GM19463 (cell line): ENCODE results near the gene KDELR1.
"Not testable (repeated sequence)": the region's sequence is repeated elsewhere in the genome, so short reads cannot be mapped to it uniquely, and the experiment has no call there.

Experiments
- ATAC-seq: cut with Tn5 transposase; IDR thresholded peaks from one replicate; pipeline ENCODE4 v1.9.1; 2021; ENCODE audit warnings: mild to moderate bottlenecking, moderate library complexity; ENCODE audit not compliant: unreplicated experiment

KDELR1 gene

DNA sequence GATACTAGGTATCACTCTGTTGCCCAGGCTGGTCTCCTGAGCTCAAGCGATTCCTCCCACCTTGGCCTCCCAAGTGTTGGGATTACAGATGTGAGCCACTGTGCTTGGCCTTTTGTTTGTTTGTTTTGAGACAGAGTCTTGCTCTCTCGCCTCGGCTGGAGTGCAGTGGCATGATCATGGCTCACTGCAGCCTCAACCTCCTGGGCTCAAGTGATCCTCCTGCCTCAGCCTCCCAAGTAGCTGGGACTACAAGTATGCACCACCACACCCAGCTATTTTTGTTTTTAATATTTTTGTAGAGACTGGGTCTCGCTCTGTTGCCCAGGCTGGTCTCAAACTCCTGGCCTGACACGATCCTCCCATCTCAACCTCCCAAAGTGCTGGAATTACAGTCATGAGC, 19.6 kb downstream of the KDELR1 start:
- not testable (repeated sequence) for ATAC-seq

DNA sequence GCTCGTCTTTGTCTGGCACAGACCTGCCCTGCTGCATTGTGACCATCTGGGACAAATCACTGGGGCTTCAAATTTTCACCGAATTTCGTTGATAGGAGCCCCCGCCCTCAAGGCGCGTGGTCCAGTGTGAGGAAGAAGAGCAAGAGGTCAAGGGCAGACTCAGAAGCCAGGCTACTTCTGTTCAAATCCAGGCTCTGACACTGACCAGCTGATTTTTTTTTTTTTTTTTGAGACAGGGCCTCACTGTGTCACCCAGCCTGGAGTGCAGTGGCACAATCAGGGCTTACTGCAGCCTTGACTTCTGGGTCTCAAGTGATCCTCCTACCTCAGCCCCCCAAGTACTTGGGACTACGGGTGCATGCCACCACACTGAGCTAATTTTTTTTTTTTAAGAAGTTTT, 20.0 kb downstream of the KDELR1 start:
- ATAC-seq: no peak

DNA sequence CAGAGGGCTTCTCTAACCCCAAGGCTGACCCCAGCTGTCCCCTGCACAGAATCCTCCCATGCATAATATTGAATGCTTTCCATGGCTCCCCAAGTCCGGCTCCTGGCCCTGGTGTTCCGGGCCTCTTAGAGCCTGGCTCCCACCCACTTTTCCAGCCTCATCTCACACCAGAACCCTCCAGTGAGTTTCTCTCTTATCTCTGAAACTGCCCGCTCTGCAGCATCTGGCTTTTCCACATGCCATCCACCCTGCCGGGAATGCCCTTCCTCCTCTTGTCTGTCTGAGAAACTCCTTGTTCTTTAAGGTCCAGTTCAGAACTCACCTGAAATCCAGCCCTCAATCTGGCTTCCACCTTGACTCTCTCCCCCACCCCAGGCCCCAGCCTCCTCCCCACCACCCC, 20.4 kb downstream of the KDELR1 start:
- no peak for ATAC-seq

DNA sequence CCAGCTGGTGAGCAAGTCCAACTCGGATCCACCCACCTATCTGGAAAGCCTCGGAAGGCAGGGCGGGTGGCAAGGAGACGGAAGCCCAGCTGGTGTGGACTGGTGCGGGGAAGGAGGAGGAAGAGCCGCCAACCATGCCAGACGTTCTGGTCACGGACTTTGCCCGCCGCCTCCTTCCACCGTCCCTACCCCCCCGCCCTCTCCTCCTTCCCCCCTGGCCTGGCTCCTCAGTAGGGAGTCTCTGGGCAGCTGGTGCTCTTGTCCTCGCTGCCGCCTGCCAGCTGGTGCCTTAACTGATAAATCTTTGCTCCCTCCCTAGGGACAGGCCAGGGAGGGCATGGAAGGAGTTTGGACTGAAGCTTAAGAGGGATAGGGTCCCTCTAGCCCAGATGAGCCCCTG, 22.4 kb downstream of the KDELR1 start:
- ATAC-seq: no peak

DNA sequence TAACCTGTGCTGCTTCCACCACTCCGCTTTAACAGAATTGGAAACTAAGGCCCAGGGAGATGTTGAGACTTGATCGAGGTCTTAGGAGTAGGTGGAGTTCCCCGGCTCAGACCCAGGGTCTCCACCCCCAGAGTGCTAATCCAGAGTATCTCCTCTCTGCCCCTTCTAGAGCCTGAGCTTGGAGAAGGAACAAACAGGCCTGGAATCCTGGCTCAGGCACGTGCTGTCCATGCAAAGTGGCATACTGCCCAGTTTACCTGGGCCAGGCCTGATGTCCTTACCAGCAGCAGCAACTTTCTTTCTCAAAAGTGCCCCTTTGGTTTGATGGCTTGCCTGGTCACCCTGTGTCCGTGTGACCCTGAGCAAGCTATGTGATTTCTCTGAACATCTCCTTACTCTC, 23.5 kb downstream of the KDELR1 start:
- no peak for ATAC-seq

DNA sequence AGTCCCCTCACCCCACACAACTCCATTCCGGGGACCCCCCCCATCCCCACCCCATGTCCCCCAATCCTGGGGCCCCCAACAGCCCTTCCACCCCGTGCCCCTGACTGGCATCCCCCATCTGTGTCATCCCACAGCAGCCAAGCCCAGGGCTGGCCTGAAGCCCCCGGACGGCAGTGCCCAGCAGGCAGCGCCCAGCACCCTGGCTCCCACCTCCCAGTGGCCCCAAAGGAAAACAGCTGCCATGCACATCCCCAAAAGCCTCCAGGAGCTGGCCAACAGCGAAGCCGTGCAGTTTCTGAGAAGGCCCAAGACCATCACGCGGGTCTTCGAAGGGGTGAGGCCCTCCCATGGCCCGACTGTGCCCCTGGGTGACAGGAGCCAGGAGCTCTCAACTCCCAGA, 25.7 kb downstream of the KDELR1 start:
- no peak for ATAC-seq

DNA sequence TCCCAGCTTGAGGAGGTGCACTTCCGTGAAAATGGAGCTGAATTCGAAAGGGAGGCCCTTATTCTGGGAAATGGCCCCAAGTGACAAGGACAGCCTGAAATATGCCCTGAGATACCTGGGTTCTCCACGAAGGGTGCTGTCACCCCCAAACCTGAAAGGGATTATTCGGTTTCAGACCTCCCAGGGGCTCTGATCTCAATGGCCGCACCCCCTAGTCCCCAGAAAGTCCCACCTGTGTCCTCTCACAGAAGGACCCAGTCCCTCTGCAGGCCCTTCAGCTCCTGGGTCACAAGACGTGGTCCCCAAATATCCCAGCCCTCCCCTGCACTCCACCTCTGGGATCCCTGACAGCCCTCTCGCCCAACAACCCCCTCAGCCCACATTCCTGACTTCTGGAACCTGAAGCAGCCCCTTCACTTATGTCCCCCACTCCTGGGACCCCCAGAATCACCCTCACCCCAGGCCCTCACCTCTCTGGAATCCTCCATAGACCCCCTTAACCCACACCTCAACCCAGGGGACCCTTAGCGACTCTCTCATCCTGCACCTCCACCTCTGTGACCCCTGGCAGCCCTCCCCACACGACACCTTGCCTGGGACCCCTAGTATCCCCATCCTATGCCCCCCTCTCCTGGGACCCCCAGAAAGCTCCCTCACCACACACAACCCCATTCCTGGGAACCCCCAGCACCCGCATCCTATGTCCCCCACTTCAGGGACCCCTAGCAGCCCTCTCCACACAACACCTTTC, 26.6 kb downstream of the KDELR1 start:
- ATAC-seq: no peak

DNA sequence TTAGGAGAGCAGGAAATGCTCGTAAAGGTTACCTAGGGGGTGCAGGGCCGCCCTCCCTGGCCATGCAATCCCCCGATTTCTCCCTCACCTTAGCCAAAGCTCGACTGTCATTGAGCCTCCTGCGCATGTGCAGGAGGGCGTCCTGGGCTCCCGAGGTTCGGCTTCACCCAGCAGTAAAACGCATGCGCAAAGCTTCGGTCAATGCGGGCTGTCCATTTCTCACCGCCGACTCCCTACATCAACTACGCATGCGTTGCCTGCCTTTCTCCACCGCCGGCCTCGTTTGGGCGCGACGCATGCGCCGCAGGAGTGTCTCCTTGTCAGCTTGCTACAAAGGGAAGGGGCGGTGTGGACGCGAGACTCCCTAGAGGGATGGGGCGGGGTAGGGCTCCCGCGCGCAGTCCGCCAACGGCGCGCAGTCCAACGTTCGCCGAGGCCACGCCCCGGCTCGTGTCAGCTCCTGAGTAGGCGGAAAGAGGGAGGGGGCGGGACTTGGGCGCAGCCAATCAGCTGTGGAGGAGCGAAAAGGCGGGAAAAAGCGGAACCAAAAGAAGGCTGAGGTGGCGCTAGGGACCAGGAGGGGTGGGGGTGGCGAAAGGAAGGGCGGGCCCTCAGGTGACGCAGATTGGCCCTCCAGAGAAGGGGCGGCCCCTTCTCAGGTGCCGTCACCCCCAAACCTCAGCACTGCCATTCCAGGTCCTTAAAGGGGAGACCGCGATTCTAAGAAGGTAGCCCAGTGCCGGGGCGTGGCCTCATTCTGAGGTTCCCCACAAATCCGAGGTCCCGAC, 27.3 kb downstream of the KDELR1 start, which contains the start of the genes SYNGR4 and TMEM143:
Gene SYNGR4 (plus strand): TSS at position 558 of the 788 bp plus-strand sequence. CDS start 1,476 bp downstream, outside the sequence.
Gene TMEM143 (minus strand): TSS at position 131 of the 788 bp plus-strand sequence. CDS start 20 bp downstream, at position 111.
- peak; percentile 82 for ATAC-seq

DNA sequence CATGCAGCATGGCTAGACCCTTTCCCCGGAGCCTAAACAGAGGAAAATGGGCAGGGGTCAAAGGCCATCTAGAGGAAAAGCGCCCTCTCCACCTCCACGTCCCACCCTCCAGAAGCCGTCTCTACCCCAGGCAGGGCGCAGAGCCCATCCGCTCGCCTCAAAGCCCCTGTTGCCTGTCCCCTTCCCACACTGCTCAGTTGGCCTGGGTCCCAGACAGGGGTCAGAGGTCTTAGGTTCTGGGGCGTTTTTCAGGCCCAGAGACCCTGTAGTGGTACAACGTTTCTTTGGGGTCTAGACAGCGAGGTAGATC, 27.9 kb downstream of the KDELR1 start:
- ATAC-seq: no peak

DNA sequence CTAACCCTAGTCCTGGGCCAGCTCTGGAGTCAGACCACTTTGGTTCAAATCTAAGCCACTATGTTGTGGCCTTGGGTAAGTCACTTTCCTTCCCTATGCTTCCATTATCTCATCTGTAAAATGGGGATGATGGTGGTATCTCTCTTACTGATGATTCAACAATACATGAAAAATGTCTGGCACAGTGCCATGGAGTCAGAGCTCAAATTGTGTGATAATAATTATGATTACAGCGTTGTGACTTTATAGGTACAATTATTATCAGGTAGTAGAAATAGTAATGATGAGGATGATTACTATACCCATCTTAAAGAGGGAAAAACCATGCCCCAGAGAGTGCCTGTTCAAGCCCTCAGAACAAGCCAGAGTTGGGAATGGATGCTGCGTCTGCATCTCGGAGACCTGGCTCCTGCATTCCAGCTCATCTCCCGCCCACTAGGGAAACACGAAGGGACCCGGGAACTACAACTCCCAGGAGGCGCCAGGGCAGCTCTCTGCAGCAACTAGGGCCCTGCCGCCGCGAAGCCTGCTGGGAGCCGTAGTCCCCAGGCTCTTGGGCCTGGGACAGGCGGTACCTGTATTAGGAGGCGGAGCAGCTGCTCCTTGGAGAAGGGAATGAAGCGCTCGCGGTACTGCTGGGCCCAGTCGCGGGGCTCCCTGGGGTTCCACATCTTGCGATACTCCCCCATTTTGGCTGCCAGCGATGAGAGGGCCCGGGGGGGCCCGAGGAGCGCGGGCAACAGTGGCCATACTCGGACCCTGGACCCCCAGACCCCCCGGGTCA, 28.4 kb downstream of the KDELR1 start:
- peak; percentile 59 for ATAC-seq

DNA sequence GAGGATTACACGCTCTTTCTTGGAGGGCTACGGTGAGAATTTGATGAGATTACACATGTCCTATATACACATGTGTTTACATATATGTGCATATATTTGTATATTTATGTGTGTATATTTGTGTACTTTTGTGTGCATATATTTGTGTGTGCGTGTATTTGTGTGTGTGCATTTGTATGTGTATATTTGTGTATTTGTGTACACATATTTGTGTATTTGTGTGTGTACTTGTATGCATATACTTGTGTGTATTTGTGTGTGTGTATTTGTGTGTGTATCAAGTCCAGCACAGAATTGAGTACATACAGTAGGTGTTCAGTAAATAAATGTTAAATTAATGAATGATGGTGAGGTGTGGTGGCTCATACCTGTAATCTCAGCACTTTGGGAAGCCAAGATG, 29.4 kb downstream of the KDELR1 start:
- ATAC-seq: no peak

DNA sequence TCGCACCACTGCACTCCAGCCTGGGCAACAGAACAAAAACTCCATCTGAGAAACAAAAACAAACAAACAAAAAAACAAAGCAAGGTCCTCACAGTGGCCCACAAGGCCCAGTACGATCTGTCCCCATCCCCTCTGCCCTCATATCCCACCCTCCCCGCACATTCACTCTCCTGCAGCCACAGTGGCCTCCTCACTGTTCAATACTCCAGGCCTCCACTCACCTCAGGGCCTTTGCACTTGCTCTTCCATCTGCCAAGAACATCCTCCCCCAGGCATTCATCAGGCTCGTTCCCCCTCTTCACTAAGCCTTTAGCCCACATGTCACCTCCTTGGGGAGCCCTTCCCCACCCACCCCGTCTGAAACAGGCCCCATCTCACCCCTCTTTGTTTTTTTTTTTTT, 32.2 kb downstream of the KDELR1 start:
- no peak for ATAC-seq

DNA sequence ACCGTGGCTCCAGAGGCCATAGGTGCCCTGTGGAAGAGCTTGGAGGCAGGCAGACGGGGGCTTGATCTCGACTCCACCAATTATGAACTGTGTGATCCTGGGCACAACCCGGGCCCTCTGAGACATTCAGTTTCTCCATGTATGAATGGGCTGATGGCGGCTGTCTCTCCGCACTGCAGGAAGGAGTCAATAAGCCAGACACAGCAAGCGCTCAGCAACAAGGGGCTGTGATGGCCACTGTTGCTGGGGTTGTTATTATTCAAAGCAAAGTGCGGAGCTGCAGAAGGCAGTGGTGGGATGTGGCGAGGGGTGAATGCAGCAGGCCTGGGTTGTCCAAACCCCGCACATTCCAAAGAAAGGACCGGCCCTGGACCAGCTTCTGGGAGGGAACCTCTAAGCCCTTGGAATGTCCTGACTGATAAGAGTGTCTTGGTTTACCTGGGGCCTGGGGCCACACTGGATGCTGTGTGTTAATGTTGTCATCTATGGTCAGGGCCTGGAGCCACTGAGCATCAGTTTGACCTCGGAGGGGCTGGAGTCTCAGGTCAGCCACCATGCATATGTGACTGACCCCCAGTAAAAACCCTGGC, 35.9 kb downstream of the KDELR1 start:
- ATAC-seq: no peak

DNA sequence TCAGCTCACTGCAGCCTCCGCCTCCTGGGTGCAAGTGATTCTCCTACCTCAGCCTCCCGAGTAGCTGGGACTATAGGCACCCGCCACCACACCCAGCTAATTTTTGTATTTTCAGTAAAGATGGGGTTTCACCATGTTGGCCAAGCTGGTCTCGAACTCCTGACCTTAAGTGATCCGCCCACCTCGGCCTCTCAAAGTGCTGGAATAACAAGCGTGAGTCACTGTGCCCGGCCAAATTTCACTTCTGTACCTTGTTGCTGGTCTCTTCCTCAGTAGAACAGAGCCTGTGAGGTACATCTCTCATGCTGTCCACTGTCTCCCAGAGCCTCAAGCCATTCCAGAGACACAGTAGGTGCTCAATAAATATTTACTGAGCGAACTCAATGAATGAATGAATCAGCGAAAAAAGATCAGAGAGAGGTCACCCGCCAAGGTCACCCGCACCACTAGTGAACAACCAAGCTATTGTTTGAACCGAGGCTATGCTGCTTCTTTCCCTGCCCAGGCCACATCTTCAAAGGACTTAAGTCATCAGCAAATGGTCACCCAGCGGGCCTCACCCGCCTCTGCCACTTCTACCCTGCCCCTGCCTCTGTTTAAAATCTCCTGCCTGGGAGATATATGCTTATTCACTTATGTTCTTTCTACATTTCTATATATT, 36.9 kb downstream of the KDELR1 start:
- no peak for ATAC-seq

DNA sequence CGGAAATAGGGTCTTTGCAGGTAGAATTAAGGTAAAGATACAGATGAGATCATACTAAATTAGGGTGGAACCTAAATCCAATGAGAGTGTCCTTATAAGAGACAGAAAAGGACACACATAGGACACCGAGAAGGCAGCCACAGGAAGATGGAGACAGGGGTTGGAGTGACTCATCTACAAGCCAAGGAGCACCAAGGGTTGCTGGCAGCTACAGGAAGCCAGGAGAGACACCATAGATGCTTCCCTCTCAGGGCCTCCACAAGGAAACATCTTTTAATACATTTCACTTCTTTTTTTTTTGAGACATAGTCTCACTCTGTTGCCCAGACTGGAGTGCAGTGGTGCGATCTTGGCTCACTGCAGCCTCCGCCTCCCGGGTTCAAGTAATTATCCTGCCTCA, 37.7 kb downstream of the KDELR1 start:
- no peak for ATAC-seq

DNA sequence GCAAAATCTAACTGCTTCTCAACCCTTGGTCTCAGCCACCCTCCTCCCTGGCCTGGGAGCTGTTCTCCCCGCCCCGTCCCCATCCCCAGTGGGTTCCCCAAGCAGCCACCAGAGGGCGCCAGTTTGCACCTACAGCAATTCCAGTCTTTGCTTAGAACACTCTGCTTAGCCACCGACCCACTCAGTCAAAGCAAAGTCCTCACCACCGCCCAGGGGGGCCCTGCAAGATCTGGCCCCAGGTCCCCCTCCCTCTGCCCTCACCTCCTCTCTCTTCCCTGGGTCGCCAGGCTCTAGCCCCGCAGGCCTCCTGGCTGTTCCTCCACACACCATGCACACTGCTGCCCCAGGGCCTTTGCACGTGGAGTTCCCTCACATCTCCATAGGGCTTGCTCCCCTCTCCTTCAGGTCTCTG, 40.0 kb downstream of the KDELR1 start:
- ATAC-seq: no peak

DNA sequence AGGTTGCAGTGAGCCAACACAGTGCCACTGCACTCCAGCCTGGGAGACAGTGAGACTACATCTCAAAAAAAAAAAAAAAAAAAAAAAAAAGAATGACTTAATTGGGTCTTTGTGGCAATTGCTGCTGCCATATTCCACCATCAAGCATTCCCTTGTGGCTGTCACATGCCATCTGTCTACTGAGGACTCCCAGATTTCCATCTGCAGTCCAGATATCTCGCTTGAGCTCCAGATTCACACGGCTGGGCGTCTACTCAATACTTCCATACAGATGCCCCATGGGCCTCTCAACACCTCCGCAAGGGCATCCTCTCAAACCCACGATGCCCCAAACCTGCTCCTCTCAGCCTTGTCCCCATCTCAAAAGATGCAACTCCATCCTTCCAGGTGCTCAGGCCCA, 40.5 kb downstream of the KDELR1 start:
- no peak for ATAC-seq

DNA sequence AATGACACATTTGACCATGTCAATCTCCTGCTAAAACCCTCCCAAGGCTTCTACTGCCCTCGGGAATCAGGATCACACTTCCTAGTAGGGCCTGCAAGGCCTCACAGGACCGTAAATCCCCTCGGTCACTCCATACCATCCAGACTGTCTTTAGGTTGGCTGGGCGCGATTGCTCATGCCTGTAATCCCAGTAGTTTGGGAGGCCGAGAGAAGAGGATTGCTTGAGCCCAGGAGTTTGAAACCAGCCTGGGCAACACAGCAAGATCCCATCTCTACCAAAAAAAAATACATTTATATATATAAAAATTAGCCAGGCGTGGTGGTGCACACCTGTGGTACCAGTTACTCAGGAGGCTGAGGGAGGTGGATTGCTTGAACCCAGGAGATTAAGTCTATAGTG, 42.6 kb downstream of the KDELR1 start:
- ATAC-seq: no peak

DNA sequence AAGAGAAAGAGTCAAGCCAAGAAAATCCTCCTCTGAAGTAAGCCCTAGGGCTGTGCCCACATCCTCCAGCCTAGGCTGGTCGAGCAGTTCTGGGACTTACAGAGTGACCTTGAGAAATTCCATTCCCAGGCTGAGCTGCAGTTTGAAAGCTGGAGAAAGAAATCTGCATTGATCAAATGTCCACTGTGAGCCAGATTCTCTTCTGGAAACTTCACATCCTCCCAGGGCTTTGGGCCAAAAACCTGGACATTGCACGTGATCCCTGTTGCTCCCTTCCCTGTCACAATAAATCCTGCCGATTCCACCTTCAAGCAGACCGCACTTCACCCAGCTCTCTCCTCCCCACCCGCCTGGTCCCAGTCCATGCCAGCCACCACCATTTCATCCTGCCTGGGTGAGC, 43.3 kb downstream of the KDELR1 start:
- no peak for ATAC-seq

DNA sequence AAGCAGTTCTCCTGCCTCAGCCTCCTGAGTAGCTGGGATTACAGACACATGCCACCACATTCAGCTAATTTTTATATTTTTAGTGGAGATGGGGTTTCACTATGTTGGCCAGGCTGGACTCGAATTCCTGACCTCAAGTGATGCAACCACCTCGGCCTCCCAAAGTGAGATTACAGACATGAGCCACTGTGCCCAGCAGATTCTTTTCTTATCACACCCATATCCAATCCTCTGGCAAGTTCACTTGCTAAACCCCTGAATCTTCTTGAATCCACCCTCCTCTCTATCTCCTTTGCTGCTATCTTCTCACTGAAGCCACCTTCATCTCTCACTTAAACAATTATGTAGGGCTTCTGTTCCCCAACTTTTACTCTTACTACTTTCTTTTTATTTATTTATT, 45.2 kb downstream of the KDELR1 start:
- no peak for ATAC-seq

DNA sequence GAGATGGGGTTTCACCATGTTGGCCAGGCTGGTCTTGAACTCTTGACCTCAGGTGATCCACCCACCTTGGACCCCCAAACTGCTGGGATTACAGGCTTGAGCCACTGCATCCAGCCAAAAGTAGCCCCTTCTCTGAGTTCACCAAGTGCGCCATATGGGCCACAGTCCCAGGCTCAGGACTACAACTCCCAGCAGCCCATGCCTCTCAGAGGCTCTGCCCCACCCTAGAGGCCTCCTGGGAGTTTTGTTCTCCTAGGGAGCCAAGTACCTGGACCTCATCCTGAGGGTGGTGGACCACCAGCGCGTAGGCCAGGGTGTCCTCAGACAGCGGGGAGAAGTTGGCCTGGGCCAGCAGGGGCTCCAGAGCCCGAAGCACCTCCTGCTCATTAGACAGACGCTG, 46.5 kb downstream of the KDELR1 start:
- no peak for ATAC-seq
